ENCODE measurements around the gene GORASP2.

DNA sequence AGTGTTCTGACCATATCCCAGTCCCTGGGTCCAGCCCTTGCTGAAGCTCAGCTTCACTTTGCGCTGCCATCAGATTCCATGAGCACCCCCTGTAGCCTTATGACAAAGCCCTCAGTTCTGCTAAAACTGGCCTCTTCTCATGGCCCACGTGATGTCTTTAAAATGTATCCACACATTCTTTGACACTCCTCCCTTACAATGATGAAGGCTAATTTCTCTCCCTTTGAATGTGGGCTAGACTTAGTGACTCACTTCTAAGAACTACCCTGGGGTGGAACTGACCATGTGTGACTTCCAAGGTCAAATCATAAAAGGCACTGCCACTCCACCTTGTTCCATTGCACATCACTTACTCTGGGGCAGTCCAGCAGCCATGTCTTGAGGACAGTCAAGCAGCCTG is 45.4 kb upstream of the GORASP2 start:
- TF ChIP-seq, protein P1, sequence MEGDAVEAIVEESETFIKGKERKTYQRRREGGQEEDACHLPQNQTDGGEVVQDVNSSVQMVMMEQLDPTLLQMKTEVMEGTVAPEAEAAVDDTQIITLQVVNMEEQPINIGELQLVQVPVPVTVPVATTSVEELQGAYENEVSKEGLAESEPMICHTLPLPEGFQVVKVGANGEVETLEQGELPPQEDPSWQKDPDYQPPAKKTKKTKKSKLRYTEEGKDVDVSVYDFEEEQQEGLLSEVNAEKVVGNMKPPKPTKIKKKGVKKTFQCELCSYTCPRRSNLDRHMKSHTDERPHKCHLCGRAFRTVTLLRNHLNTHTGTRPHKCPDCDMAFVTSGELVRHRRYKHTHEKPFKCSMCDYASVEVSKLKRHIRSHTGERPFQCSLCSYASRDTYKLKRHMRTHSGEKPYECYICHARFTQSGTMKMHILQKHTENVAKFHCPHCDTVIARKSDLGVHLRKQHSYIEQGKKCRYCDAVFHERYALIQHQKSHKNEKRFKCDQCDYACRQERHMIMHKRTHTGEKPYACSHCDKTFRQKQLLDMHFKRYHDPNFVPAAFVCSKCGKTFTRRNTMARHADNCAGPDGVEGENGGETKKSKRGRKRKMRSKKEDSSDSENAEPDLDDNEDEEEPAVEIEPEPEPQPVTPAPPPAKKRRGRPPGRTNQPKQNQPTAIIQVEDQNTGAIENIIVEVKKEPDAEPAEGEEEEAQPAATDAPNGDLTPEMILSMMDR (IDR thresholded peaks at IDR 0.05), result no peak
- no peak for TF ChIP-seq POLR2AphosphoS5 (IDR thresholded peaks at IDR 0.05)
